ENCODE results near the gene RHBDL2.

Gene RHBDL2

DNA sequence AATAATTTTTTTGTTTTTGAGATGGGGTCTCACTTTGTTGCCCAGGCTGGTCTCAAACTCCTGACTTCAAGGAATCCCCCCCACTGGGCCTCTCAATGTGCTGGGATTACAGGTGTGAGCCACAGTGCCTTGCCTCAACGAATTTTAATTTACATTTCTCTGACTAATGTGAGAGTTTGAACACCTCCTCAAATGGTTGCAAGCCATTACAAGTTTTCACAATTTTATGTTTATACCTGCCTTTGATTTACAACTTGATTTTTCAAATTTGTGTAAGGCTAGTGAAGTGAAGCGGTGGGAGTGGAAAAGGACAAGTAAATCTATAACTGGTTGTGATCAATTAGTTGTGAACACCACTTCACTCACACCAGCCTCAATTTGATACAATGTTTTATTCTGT is 8.9 kb upstream of the RHBDL2 start:
- TF ChIP-seq, protein P1, sequence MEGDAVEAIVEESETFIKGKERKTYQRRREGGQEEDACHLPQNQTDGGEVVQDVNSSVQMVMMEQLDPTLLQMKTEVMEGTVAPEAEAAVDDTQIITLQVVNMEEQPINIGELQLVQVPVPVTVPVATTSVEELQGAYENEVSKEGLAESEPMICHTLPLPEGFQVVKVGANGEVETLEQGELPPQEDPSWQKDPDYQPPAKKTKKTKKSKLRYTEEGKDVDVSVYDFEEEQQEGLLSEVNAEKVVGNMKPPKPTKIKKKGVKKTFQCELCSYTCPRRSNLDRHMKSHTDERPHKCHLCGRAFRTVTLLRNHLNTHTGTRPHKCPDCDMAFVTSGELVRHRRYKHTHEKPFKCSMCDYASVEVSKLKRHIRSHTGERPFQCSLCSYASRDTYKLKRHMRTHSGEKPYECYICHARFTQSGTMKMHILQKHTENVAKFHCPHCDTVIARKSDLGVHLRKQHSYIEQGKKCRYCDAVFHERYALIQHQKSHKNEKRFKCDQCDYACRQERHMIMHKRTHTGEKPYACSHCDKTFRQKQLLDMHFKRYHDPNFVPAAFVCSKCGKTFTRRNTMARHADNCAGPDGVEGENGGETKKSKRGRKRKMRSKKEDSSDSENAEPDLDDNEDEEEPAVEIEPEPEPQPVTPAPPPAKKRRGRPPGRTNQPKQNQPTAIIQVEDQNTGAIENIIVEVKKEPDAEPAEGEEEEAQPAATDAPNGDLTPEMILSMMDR (IDR thresholded peaks at IDR 0.05; ENCODE audit: insufficient read depth, low read length, missing control alignments): no peak

DNA sequence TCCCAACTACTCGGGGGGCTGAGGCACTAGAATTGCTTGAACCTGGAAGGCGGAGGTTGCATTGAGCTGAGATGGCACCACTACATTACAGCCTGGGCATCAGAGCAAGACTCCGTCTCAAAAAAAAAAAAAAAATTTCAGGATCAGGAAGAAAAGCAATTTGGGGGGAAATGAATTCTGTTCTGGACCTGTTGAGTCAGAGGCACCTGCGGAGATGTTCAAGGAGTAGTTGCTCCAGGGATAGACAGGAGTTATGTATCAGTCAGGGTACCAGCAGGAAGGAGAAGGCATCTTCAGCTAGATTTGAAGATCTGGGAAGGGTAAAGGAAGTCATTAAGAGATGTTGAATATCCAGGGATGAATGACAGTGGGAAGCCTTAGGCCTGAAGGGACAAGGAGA is 2.9 kb upstream of the RHBDL2 start:
- ChIA-PET POLR2A (no interaction called here), CTCF (no interaction called here)
- TF ChIP-seq, protein P1 (IDR thresholded peaks at IDR 0.05; ENCODE audit: insufficient read depth, low read length, missing control alignments): no peak
- H3K4me3 ChIP-seq (ENCODE audit: low read depth, low read length): no peak overlapping the region
- DNase-seq (ENCODE audit: low read depth, low spot score): no peak

More for the DNA sequence above, 8.9 kb upstream of the RHBDL2 start:
- ChIA-PET CTCF (no interaction called here), POLR2A (no interaction called here)
- no peak for DNase-seq (ENCODE audit: low read depth, low spot score)
- H3K4me3 ChIP-seq (ENCODE audit: low read depth, low read length): no peak overlapping the region

DNA sequence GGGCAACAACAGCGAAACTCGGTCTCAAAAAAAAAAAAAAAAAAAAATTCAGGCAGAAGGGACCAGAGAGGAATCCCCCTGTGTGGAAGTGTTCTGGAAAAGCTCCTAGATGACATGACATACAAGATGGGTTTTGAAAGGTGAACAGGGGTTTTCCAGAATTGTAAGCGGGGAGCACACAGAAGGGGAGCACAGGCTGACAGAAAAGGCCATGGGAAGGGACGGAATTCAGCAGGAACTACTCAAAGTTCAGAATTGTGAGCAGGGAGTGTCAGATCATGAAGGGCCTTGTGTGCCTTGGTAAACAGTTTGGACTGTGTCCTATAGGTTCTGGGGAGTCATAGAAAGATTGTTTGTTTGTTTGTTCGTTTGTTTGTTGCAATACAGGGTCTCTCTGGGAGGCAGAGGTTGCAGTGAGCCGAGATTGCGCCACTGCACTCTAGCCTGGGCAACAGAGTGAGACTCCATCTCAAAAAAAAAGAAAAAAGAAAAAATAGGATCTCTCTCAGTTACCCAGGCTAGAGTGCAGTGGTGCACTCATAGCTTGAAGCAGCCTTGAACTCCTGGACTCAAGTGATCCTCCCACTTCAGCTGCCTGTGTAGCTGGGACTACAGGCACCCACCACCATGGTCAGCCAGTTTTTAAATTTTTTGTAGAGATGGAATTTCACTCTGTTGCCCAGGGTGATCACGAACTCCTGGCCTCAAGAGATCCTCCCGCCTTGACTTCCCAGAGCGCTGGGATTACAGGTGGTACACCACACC is 1.2 kb upstream of the RHBDL2 start:
- no peak for DNase-seq (ENCODE audit: low read depth, low spot score)
- ChIA-PET POLR2A (no interaction called here), CTCF (interaction anchor here (1.1 to 1.2 kb wide), 2 partner anchors 10 to 150 kb away, joined by 3 to 4 read pairs; no protein-coding TSS in a partner anchor)
- TF ChIP-seq, protein P1 (IDR thresholded peaks at IDR 0.05; ENCODE audit: insufficient read depth, low read length, missing control alignments): no peak
- no peak overlapping the region for H3K4me3 ChIP-seq (ENCODE audit: low read depth, low read length)

DNA sequence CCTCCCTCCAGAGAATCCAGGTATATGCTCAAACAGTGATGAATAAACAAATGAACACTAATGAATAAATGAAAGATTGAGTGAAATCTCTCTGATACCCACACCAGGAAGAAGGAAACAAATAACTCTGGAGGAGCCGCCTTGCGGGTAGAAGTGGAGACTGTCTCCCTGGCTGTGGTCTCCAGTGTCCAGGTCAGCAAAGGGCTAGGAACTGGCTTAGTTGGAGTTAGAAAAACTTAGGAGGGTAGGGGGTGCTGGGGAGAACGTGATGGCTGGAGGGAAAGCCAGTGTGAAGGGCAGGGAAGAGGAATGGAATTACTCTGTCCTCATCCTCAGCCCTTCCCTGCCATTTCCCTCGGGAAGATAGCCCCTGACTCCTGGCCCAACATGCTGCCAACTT is 537 bp downstream of the RHBDL2 start:
- peak overlapping the region; percentile 38 for H3K4me3 ChIP-seq (ENCODE audit: low read depth, low read length)
- POLR2A ChIA-PET: no interaction called here
- TF ChIP-seq, protein P1 (IDR thresholded peaks at IDR 0.05; ENCODE audit: insufficient read depth, low read length, missing control alignments): no peak
- no peak for DNase-seq (ENCODE audit: low read depth, low spot score)
- CTCF ChIA-PET: no interaction called here

DNA sequence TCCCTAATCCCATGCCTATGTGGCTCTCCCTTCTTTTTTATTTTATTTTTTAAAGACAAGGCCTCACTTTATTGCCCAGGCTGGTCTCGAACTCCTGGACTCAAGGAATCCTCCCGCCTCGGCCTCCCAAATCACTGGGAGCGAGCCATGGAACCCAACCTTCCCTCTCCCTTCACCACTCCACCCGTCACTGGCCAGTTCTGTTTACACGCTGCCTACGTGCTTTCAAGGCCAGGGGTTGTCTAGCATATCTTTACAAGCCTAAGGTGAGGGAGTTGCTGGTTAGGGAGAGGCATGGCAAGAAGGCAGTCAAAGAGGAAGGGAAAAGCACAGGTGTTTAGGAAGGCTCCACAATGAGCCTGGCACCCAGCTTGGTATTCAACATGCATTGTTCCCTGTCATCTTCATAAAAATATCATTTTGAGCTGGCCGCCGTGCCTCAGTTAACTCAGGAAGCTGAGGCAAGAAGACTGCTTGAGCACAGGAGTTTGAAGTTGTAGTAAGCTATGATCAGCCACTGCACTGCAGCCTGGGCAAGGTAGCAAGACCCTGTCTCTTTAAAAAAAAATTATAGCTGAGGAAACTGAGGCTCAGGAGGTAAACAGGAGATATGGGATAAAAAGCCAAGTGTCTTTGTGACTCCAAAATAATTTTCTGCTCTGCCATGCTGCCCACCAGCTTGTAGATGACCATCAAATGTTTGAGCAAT is 1.1 kb downstream of the RHBDL2 start:
- POLR2A ChIA-PET: no interaction called here
- no peak for DNase-seq (ENCODE audit: low read depth, low spot score)
- TF ChIP-seq, protein P1 (IDR thresholded peaks at IDR 0.05; ENCODE audit: insufficient read depth, low read length, missing control alignments): no peak
- H3K4me3 ChIP-seq (ENCODE audit: low read depth, low read length): no peak overlapping the region
- CTCF ChIA-PET: no interaction called here

DNA sequence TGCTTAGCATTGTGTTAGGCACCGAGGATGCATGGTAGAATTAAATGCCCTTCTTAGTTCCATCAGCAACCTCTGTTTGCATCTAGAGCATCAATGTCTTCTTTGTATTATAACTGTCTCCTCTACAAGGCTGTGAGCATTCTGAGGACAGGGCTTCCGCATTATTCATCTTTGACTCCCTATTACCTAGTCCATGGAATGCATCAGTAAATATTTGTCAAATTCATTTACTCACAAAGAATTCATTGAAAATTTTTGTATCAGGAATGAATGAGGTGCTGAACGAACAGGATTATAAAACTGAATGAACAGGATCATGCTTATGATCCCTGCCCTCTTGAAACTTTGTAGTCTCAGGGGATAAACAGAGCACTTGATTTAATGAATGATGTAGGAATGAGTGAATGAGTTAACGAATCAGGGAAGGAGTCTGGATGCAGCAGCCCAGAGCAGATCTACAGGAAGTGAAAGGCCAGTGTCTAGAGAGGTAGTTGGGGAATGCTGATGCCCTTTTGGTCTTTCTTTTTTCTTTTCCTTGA is 2.8 kb downstream of the RHBDL2 start:
- TF ChIP-seq, protein P1 (IDR thresholded peaks at IDR 0.05; ENCODE audit: insufficient read depth, low read length, missing control alignments): no peak
- ChIA-PET POLR2A (no interaction called here), CTCF (no interaction called here)
- H3K4me3 ChIP-seq (ENCODE audit: low read depth, low read length): no peak overlapping the region
- DNase-seq (ENCODE audit: low read depth, low spot score): no peak

All from AG04449 (cell line).